Hepatocyte (in vitro differentiated cells): ENCODE results near the gene CLEC4C. TPM values are rescaled to one million over a fixed set of nuclear protein-coding genes. Genes with fewer than 3 reads are reported as not detected.
A peak's percentile ranks its signal among the peaks of the same experiment; 100 is the strongest.

Experiments used
- DNase-seq: peaks from one replicate; pipeline ENCODE4 v3.0.0-alpha.2; 2016; ENCODE audit warnings: low spot score
- H2AFZ ChIP-seq: fragments of 200-600 bp; sonication (generic); 2 replicates; pipeline ENCODE4 v1.6.0; 2016; ENCODE audit warnings: antibody characterized with exemption, mild to moderate bottlenecking
- H3K27ac ChIP-seq: fragments of 200-600 bp; sonication (generic); 2 replicates; pipeline ENCODE4 v1.5.1; 2016; ENCODE audit warnings: mild to moderate bottlenecking
- H3K27me3 ChIP-seq: fragments of 200-600 bp; sonication (generic); 2 replicates; pipeline ENCODE4 v1.6.1; 2016
- H3K36me3 ChIP-seq: fragments of 200-600 bp; sonication (generic); replicated peaks from 2 replicates; pipeline ENCODE4 v1.5.1; 2016; ENCODE audit warnings: low read depth; ENCODE audit not compliant: insufficient read depth
- H3K4me1 ChIP-seq: fragments of 200-600 bp; sonication (generic); 2 replicates; pipeline ENCODE4 v1.5.1; 2016; ENCODE audit warnings: mild to moderate bottlenecking, moderate library complexity; ENCODE audit not compliant: insufficient read depth
- H3K4me2 ChIP-seq: fragments of 200-600 bp; sonication (generic); 2 replicates; pipeline ENCODE4 v1.6.0; 2016
- H3K4me3 ChIP-seq: fragments of 200-600 bp; sonication (generic); 2 replicates; pipeline ENCODE4 v1.5.1; 2016; ENCODE audit warnings: mild to moderate bottlenecking
- H3K79me2 ChIP-seq: fragments of 200-600 bp; sonication (generic); 2 replicates; pipeline ENCODE4 v1.6.0; 2017; ENCODE audit warnings: mild to moderate bottlenecking
- H3K9me2 ChIP-seq: fragments of 200-600 bp; sonication (generic); replicated peaks from 2 replicates; pipeline ENCODE4 v1.6.0; 2017; ENCODE audit warnings: mild to moderate bottlenecking; ENCODE audit not compliant: insufficient read depth
- H3K9me3 ChIP-seq: fragments of 200-600 bp; sonication (generic); 2 replicates; pipeline ENCODE4 v1.5.1; 2016; ENCODE audit warnings: low read depth, mild to moderate bottlenecking
- H4K20me1 ChIP-seq: fragments of 200-600 bp; sonication (generic); 2 replicates; pipeline ENCODE4 v1.6.0; 2016; ENCODE audit warnings: mild to moderate bottlenecking; ENCODE audit not compliant: insufficient read depth, poor library complexity, severe bottlenecking
- EZH2 ChIP-seq: fragments of 200-600 bp; sonication (generic); IDR thresholded peaks from 2 replicates; pipeline ENCODE4 v1.6.1; 2016; ENCODE audit warnings: antibody characterized with exemption, mild to moderate bottlenecking, borderline replicate concordance
- EZH2phosphoT487 ChIP-seq: fragments of 200-600 bp; sonication (generic); IDR thresholded peaks from one replicate; pipeline ENCODE4 v1.6.1; 2018; ENCODE audit warnings: antibody characterized with exemption, mild to moderate bottlenecking, low read depth, moderate library complexity; ENCODE audit not compliant: unreplicated experiment, severe bottlenecking
- WGBS: methylation state at CpG from one replicate; pipeline ENCODE4 v1.1.6; 2016; ENCODE audit warnings: low lambda C conversion rate; ENCODE audit errors: missing lambda C conversion rate; 5-methylcytosine and 5-hydroxymethylcytosine counted together
- polyA plus RNA-seq: library from polyadenylated mRNA; unstranded; fragments of >200 nt; fragmentation: Nextera tagmentation; extraction: Ambion mirVana; gene quantifications from 2 replicates; pipeline ENCODE4 v1.2.1, GENCODE V29; 2016
- total RNA-seq: library from RNA; depleted of rRNA; stranded (reverse); fragments of >200 nt; gene quantifications from 2 replicates; pipeline ENCODE4 v1.2.3, GENCODE V29; 2014
- TF ChIP-seq, protein P1 (sequence below): fragments of 200-600 bp; sonication (generic); IDR thresholded peaks from 2 replicates; pipeline ENCODE4 v1.5.1; 2016; ENCODE audit warnings: antibody characterized with exemption, mild to moderate bottlenecking; ENCODE audit not compliant: poor library complexity

Gene CLEC4C
- total and polyA plus RNA-seq, 2 experiments from 2014 or later = not detected

DNA sequence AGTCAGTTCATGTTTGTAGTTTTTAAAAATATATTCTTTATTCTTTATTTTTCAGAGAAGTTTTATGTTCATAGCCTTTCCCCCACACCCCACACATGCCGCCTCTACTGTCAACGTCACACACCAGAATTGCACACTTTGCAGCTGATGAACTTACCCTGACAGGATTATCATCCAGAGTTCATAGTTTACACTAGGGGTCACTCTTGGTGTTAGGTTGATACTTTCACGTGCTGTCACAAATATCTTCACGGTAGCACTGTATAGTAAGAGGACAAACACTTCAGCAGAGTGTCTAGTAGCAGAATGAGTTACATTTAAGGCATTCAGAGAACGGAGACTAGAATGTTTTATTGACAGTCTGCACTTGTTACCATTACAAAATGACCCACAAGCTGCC is 30.8 kb downstream of the CLEC4C start:
- WGBS = 13% methylated on average over 5 of the region's 5 CpGs
- Histone ChIP-seq H4K20me1 (no peaks in the 10 kb centered on the region), H3K9me3 (no peaks in the 10 kb centered on the region), H3K79me2 (no peaks in the 10 kb centered on the region), H3K27me3 (no peaks in the 10 kb centered on the region), H3K4me2 (no peak overlapping the region), H3K9me2 (no peaks in the 10 kb centered on the region), H2AFZ (no peak overlapping the region), H3K4me1 (no peaks in the 10 kb centered on the region), H3K4me3 (no peak overlapping the region), H3K27ac (no peak overlapping the region), H3K36me3 (no peaks in the 10 kb centered on the region)
- TF ChIP-seq, protein P1, sequence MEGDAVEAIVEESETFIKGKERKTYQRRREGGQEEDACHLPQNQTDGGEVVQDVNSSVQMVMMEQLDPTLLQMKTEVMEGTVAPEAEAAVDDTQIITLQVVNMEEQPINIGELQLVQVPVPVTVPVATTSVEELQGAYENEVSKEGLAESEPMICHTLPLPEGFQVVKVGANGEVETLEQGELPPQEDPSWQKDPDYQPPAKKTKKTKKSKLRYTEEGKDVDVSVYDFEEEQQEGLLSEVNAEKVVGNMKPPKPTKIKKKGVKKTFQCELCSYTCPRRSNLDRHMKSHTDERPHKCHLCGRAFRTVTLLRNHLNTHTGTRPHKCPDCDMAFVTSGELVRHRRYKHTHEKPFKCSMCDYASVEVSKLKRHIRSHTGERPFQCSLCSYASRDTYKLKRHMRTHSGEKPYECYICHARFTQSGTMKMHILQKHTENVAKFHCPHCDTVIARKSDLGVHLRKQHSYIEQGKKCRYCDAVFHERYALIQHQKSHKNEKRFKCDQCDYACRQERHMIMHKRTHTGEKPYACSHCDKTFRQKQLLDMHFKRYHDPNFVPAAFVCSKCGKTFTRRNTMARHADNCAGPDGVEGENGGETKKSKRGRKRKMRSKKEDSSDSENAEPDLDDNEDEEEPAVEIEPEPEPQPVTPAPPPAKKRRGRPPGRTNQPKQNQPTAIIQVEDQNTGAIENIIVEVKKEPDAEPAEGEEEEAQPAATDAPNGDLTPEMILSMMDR = peak; percentile 33
- TF ChIP-seq EZH2phosphoT487 = no peak
- DNase-seq = peak; percentile 19

DNA sequence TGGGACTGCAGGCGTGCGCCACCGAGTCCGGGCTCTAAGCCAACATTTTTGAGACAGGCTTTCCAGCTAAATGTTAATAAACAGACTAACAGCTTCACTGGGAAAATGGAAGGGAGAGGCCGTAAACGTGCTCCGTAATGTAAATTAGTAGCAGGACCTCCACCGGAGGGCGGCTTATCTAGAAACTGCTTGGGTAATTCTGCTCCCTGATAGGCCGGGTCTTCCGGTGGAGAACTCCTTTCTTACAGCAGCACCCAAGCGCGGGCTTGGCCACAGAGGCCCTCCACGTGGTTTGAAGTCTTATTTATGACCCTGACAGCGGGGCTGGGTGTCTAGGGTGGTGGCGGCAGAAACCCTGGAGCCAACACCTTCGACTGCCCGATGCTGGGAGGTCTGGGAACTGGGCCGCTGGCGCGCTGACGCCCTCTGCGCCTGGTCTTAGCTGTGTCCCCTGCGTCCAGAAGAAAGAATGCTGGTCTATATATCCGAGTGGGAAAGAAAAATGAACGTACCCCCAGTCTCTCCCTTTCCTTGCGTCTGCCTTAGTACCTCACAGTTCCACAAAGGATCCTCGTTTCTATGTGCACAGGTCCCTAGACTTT is 34.2 kb downstream of the CLEC4C start:
- Histone ChIP-seq H3K27ac (no peak overlapping the region), H3K4me1 (no peaks in the 10 kb centered on the region), H4K20me1 (no peaks in the 10 kb centered on the region), H3K9me2 (no peaks in the 10 kb centered on the region), H3K79me2 (no peaks in the 10 kb centered on the region), H3K27me3 (no peaks in the 10 kb centered on the region), H3K9me3 (no peaks in the 10 kb centered on the region), H3K4me2 (no peak overlapping the region), H3K4me3 (no peak overlapping the region), H3K36me3 (no peaks in the 10 kb centered on the region), H2AFZ (no peak overlapping the region)
- DNase-seq = no peak
- 89% methylated on average over 28 of the region's 28 CpGs for WGBS
- TF ChIP-seq, protein P1 = no peak
- TF ChIP-seq EZH2 = no peak
- TF ChIP-seq EZH2phosphoT487 = no peak

DNA sequence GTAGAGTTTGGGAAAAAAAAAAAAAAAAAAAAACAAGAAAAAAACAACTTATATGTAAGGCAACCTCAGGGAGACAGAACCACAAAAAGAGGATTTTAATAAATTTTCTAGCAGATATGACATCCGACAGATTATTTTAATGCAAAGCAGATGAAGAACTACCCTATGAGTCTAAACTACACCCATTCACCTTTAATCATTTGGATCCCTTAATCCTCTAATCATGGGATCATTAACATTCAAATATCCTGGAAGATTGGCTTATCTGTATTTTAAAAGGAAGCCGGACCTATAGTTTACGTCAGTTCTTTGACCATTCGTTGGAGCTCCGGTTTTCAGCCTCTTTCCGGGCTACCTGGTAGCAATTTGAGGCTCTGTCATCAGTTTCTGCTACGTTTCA is 36.0 kb downstream of the CLEC4C start, which contains the start of gene DPPA3:
Gene DPPA3 (plus strand): TSS at position 301 of the 400 bp plus-strand sequence. CDS start 138 bp downstream, outside the sequence.
- TF ChIP-seq, protein P1 = no peak
- TF ChIP-seq EZH2 (no peak), EZH2phosphoT487 (no peak)
- no peaks in the 10 kb centered on the region for H3K36me3 ChIP-seq
- no peaks in the 10 kb centered on the region for H3K4me1 ChIP-seq
- H2AFZ ChIP-seq = no peak within 1 kb of the TSS
- 23% methylated on average over 7 of the region's 7 CpGs for WGBS
- no peaks in the 10 kb centered on the region for H3K9me3 ChIP-seq
- H4K20me1 ChIP-seq = no peaks in the 10 kb centered on the region
- peak within 1 kb of the TSS; percentile 27 for H3K4me2 ChIP-seq
- no peaks in the 10 kb centered on the region for H3K27me3 ChIP-seq
- H3K9me2 ChIP-seq = no peaks in the 10 kb centered on the region
- H3K4me3 ChIP-seq = no peak within 1 kb of the TSS
- DNase-seq = no peak
- H3K27ac ChIP-seq = no peak within 1 kb of the TSS
- no peaks in the 10 kb centered on the region for H3K79me2 ChIP-seq
